Peyer's patch (tissue), 4 donors: ENCODE results near the gene AK8. TPM values are rescaled to one million over a fixed set of nuclear protein-coding genes. Genes with fewer than 3 reads are reported as not detected.

ENCODE experiments used
- DNase-seq, 3 donors: peaks; one replicate each; pipeline ENCODE4 v3.0.0-alpha.2; 2017 to 2019
- H3K27ac ChIP-seq, 4 donors: fragments of 200-600 bp; sonication (generic); one replicate each; pipeline ENCODE4 v1.5.1; 2016 to 2019
- H3K27me3 ChIP-seq, 2 donors: fragments of 200-600 bp; sonication (generic); one replicate each; pipeline ENCODE4 v1.5.1; 2019
- H3K36me3 ChIP-seq, 3 donors: fragments of 200-600 bp; sonication (generic); one replicate each; pipeline ENCODE4 v1.5.1; 2016 to 2019
- H3K4me1 ChIP-seq, 4 donors: fragments of 200-600 bp; sonication (generic); one replicate each; pipeline ENCODE4 v1.5.1; 2016 to 2019
- H3K4me3 ChIP-seq, 4 donors: fragments of 200-600 bp; sonication (generic); 1 replicate in 3 of 4; 2 replicates in 1 of 4; pipeline ENCODE4 v1.5.1; 2016 to 2019; ENCODE audit warnings: mild to moderate bottlenecking in 1 of 4
- H3K9me3 ChIP-seq, 4 donors: fragments of 200-600 bp; sonication (generic); one replicate each; pipeline ENCODE4 v1.5.1; 2016 to 2019; ENCODE audit warnings: mild to moderate bottlenecking in 1 of 4
- CTCF ChIP-seq, 6 experiments: fragments of 450-650 bp in 4 of 6; fragments of 200-600 bp in 2 of 6; sonication (generic) in 1 of 6; IDR thresholded peaks; one replicate each; pipeline ENCODE4 v1.5.1; 2017 to 2019; ENCODE audit warnings: antibody characterized with exemption in 6 of 6, mild to moderate bottlenecking in 3 of 6, moderate library complexity in 1 of 6
- POLR2A ChIP-seq, 2 donors: fragments of 450-650 bp; IDR thresholded peaks; one replicate each; pipeline ENCODE4 v1.5.1; 2017; ENCODE audit warnings: antibody characterized with exemption in 2 of 2, mild to moderate bottlenecking in 2 of 2, moderate library complexity in 2 of 2
- total RNA-seq, 4 donors: library from RNA; depleted of rRNA; stranded (reverse); fragments of >200 nt; gene quantifications; one replicate each; pipeline ENCODE4 v1.1.0, GENCODE V29; 2016

The AK8 gene
- total RNA-seq, 4 donors from 2014 or later, result not detected

- Histone ChIP-seq H3K27ac (no peak overlapping the region), H3K4me1 (no peaks in the 10 kb centered on the region), H3K4me3 (no peak overlapping the region), H3K36me3 (no peaks in the 10 kb centered on the region), H3K27me3 (no peaks in the 10 kb centered on the region), H3K9me3 (no peaks in the 10 kb centered on the region)
- no peak for DNase-seq
- TF ChIP-seq CTCF (IDR thresholded peaks at IDR 0.05), result no peak
- no peak for TF ChIP-seq POLR2A (IDR thresholded peaks at IDR 0.05)
These were observed 13.8 kb downstream of the AK8 start for GRCh38 chr9:132864277-132864676.

- peaks cover 0 to 5% (median 0%) of the 10 kb centered on the region in 4 donors for H3K4me1 ChIP-seq
- no peaks in the 10 kb centered on the region for H3K36me3 ChIP-seq
- DNase-seq, result no peak
- no peaks in the 10 kb centered on the region for H3K27me3 ChIP-seq
- H3K4me3 ChIP-seq, result no peak overlapping the region
- TF ChIP-seq POLR2A (IDR thresholded peaks at IDR 0.05) (no peak), CTCF (IDR thresholded peaks at IDR 0.05) (no peak)
- no peak overlapping the region for H3K27ac ChIP-seq
- no peaks in the 10 kb centered on the region for H3K9me3 ChIP-seq
These were observed 15.0 kb downstream of the AK8 start for GRCh38 chr9:132863096-132863495.

- H3K27me3 ChIP-seq, result no peaks in the 10 kb centered on the region
- TF ChIP-seq CTCF (IDR thresholded peaks at IDR 0.05), result no peak
- TF ChIP-seq POLR2A (IDR thresholded peaks at IDR 0.05), result no peak
- H3K4me3 ChIP-seq, result no peak overlapping the region
- H3K36me3 ChIP-seq, result no peaks in the 10 kb centered on the region
- H3K27ac ChIP-seq, result no peak overlapping the region
- H3K4me1 ChIP-seq, result peaks cover 0 to 11% (median 0%) of the 10 kb centered on the region in 4 donors
- no peak for DNase-seq
- no peaks in the 10 kb centered on the region for H3K9me3 ChIP-seq
These were observed 15.6 kb downstream of the AK8 start for GRCh38 chr9:132862533-132862932.

GRCh38 chr9:132861666-132862065 lies 16.4 kb downstream of the AK8 start:
- Histone ChIP-seq H3K27ac (no peak overlapping the region), H3K4me1 (peaks cover 0 to 14% (median 0%) of the 10 kb centered on the region in 4 donors), H3K4me3 (no peak overlapping the region), H3K9me3 (no peaks in the 10 kb centered on the region), H3K36me3 (no peaks in the 10 kb centered on the region), H3K27me3 (no peaks in the 10 kb centered on the region)
- TF ChIP-seq POLR2A (IDR thresholded peaks at IDR 0.05) (no peak), CTCF (IDR thresholded peaks at IDR 0.05) (no peak)
- no peak for DNase-seq

- no peak for TF ChIP-seq CTCF (IDR thresholded peaks at IDR 0.05)
- TF ChIP-seq POLR2A (IDR thresholded peaks at IDR 0.05), result no peak
These were observed 19.3 kb downstream of the AK8 start for GRCh38 chr9:132858751-132859150.

More at GRCh38 chr9:132858751-132859150, 19.3 kb downstream of the AK8 start:
- no peaks in the 10 kb centered on the region for H3K27me3 ChIP-seq
- H3K36me3 ChIP-seq, result no peaks in the 10 kb centered on the region
- no peaks in the 10 kb centered on the region for H3K9me3 ChIP-seq
- no peak overlapping the region for H3K4me3 ChIP-seq
- H3K4me1 ChIP-seq, result peaks cover 0 to 14% (median 0%) of the 10 kb centered on the region in 4 donors
- DNase-seq, result no peak
- no peak overlapping the region for H3K27ac ChIP-seq
